ENCODE results near the gene C1orf35. TPM values are rescaled to one million over a fixed set of nuclear protein-coding genes. Genes with fewer than 3 reads are reported as not detected.

Gene C1orf35
- total RNA-seq, 2 donors from 2014 or later, result 9.1 to 9.7 TPM

DNA sequence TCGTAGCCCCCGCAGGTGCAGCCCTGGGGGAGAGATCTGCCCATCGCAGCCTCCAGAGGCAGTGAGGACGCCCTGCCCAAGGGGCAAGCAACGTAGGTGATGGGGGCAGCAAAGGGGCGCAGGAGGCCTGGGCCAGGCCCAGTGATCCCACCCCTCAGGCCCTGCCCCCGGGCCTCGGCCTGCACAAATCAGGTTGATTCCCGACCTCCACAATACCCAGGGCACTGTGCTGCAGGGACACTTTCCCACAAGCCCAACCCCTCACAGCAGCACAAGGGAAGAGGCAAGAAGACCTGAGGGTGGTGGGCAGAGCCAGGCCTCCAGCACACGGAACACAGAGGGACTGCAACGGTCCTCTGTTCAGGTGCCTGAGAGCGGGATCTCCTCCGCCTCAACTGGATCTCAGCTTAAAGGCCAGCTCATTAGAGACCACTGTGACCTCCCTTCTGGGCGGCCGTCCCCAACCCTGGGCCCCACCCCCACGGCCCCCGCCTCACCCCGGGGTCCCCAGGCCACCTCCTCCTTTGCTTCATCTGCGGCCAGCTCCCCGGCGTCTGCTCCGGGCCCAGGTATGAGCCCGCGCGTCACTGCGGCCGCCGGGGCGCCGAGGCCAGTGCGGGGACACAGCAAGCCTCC, 21.4 kb downstream of the C1orf35 start:
- DNase-seq (ENCODE audit: low spot score), result no peak
- H3K4me1 ChIP-seq (ENCODE audit: control insufficient read depth in 1 of 2, low read depth in 2 of 2), result peaks cover 29 to 42% of the 10 kb centered on the region in 2 donors
- H3K9me3 ChIP-seq, result no peaks in the 10 kb centered on the region
- no peaks in the 10 kb centered on the region for H3K27me3 ChIP-seq (replicated peaks; ENCODE audit: insufficient read depth)
- ATAC-seq (ENCODE audit: insufficient number of reproducible peaks, low FRiP score, low read depth), result no peak
- peak overlapping the region; percentile 99 for H3K4me3 ChIP-seq
- no peaks in the 10 kb centered on the region for H3K36me3 ChIP-seq
- TF ChIP-seq CTCF (IDR thresholded peaks at IDR 0.05), result no peak
- peak overlapping the region in 1 of 2 donors; percentile 99 for H3K27ac ChIP-seq

GRCh38 chr1:228081144-228081543, 22.0 kb downstream of the C1orf35 start:
- H3K4me1 ChIP-seq (ENCODE audit: control insufficient read depth in 1 of 2, low read depth in 2 of 2), result peaks cover 24 to 37% of the 10 kb centered on the region in 2 donors
- H3K27ac ChIP-seq, result no peak overlapping the region
- no peak for ATAC-seq (ENCODE audit: insufficient number of reproducible peaks, low FRiP score, low read depth)
- H3K36me3 ChIP-seq, result no peaks in the 10 kb centered on the region
- no peaks in the 10 kb centered on the region for H3K9me3 ChIP-seq
- H3K27me3 ChIP-seq (replicated peaks; ENCODE audit: insufficient read depth), result no peaks in the 10 kb centered on the region
- no peak for TF ChIP-seq CTCF (IDR thresholded peaks at IDR 0.05)
- H3K4me3 ChIP-seq, result peak overlapping the region; percentile 99
- DNase-seq (ENCODE audit: low spot score), result no peak

GRCh38 chr1:228079601-228080263, 23.4 kb downstream of the C1orf35 start:
- no peaks in the 10 kb centered on the region for H3K27me3 ChIP-seq (replicated peaks; ENCODE audit: insufficient read depth)
- H3K36me3 ChIP-seq, result no peaks in the 10 kb centered on the region
- no peak for DNase-seq (ENCODE audit: low spot score)
- TF ChIP-seq CTCF (IDR thresholded peaks at IDR 0.05), result no peak
- no peak overlapping the region for H3K27ac ChIP-seq
- peaks cover 10 to 23% of the 10 kb centered on the region in 2 donors for H3K4me1 ChIP-seq (ENCODE audit: control insufficient read depth in 1 of 2, low read depth in 2 of 2)
- no peak for ATAC-seq (ENCODE audit: insufficient number of reproducible peaks, low FRiP score, low read depth)
- no peaks in the 10 kb centered on the region for H3K9me3 ChIP-seq
- no peak overlapping the region for H3K4me3 ChIP-seq

GRCh38 chr1:228079013-228079412, 24.1 kb downstream of the C1orf35 start:
- TF ChIP-seq CTCF (IDR thresholded peaks at IDR 0.05), result no peak
- no peak for DNase-seq (ENCODE audit: low spot score)
- H3K36me3 ChIP-seq, result no peaks in the 10 kb centered on the region
- H3K27ac ChIP-seq, result no peak overlapping the region
- H3K4me1 ChIP-seq (ENCODE audit: control insufficient read depth in 1 of 2, low read depth in 2 of 2), result peaks cover 6 to 16% of the 10 kb centered on the region in 2 donors
- H3K4me3 ChIP-seq, result no peak overlapping the region
- no peak for ATAC-seq (ENCODE audit: insufficient number of reproducible peaks, low FRiP score, low read depth)
- H3K9me3 ChIP-seq, result no peaks in the 10 kb centered on the region
- no peaks in the 10 kb centered on the region for H3K27me3 ChIP-seq (replicated peaks; ENCODE audit: insufficient read depth)

DNA sequence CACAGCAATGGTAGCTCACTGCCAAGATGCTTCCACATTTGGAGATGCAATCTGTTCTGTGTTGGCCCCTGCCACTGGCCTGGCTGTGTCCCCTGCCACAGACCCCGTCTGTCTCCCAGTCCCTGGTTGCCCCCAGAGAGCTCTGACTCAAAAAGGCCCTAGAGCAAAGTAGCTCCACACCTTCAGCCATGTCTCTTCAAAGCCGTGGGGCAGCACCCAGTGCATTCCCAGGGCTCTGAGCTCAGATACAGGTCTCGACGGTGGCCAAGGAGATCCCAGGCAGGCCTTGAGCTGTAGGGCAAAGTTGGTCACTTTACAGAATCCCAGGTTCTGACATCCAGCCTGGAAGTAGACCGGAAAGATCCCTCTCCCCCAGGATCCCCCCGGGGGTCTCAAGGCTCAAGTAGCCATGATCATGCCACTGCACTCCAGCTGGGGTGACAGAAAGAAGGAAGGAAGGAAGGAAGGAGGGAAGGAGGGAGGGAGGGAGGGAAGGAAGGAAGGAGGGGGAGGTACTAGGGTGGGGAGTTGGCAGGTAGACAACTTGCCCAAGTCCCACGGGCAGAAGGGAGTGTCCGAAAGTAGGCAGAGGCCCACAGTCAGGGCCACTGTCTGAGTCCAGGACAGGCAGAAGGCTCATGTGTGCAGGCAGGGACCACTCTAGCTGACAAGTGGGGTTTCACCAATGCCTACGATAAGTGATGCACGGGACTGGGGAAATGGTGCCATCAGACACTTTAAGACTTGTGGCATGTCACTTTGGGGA, 25.4 kb downstream of the C1orf35 start:
- no peak for TF ChIP-seq CTCF (IDR thresholded peaks at IDR 0.05)
- Histone ChIP-seq H3K4me1 (ENCODE audit: control insufficient read depth in 1 of 2, low read depth in 2 of 2) (peaks cover 6 to 12% of the 10 kb centered on the region in 2 donors), H3K4me3 (no peak overlapping the region), H3K36me3 (no peaks in the 10 kb centered on the region), H3K27me3 (replicated peaks; ENCODE audit: insufficient read depth) (no peaks in the 10 kb centered on the region), H3K27ac (no peak overlapping the region), H3K9me3 (no peaks in the 10 kb centered on the region)
- no peak for DNase-seq (ENCODE audit: low spot score)
- ATAC-seq (ENCODE audit: insufficient number of reproducible peaks, low FRiP score, low read depth), result no peak

Data from thoracic aorta (tissue), 2 donors.